ENCODE measurements around the gene GNAT3. TPM values are rescaled to one million over a fixed set of nuclear protein-coding genes. Genes with fewer than 3 reads are reported as not detected.

The GNAT3 gene
- total RNA-seq, result not detected
- long read RNA-seq, result 0 reads

DNA sequence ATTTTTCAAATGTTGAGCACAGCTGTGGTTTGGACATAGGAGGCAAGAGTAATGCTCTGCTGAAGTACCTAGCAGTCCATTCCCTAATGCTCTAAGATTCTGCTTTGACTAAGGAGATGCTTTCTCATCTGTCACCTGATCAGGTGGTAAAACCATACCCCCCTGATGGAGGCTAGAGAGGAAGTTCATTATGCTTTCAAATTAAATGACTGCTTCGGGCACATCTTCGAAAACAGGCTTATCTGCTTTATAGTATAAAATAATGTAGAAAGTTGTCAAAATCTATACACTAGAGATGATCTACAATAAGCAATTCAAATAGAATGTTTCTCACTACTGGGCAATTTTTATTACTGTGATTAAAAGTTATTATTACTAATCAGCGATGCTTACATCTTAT lies at the start of gene GNAT3:
TSS of gene GNAT3 (minus strand) at position 101 of the 400 bp plus-strand sequence. CDS start 138 bp downstream, outside the sequence.
- intact Hi-C loops (cut with DNase I), result loop anchor here (5.0 kb wide), 1 partner anchor 85 kb away; no protein-coding TSS in a partner anchor

DNA sequence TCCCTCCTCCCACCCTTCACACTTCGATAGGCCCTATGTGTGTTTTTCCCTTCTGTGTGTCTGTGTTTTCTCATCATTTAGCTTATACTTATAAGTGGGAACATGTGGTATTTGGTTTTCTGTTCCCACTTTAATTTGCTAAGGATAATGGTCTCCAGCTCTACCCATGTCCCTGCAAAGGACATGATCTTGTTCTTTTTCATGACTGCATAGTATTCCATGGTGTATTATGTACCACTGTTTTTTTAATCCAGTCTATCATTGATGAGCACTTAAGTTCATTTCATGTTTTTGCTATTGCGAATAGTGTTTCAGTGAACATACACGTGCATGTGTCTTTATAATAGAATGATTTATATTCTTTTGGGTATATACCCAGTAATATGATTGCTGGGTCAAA lies 46.3 kb upstream of the GNAT3 start:
- intact Hi-C loops (cut with DNase I), result no loop called here
- DNase-seq (ENCODE audit: low spot score), result no peak

More for the DNA sequence above, at the start of gene GNAT3:
- DNase-seq (ENCODE audit: low spot score), result no peak

DNA sequence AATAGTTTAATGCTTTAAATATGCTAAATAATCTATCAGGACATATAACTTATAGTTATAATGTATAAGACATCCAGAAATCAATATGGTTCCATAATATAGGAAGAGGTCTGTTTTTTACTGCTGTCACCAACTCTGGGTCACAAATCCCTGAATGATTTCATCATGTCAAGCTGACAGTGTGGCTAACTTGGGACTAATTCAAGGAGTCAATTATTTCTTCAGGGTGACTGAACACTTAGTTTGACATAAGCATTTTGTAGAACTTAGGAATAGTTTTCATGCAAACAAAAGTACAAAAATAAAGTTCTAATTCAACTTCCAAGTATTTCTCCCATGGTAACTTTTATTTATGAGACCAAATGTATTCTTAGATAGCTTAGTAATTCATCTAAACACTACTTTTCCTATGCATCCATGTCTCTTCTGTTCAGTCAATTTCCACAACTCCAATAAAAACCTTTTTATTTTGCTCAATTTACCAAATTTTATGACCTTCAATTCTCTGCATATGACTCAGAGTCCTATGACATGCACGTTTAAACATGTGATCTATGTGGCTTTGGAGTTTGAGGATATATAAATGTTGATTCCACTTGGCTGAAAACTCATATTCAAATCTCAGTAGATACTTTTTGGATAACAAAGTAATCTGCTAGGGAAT lies 40.3 kb upstream of the GNAT3 start:
- DNase-seq (ENCODE audit: low spot score), result no peak
- intact Hi-C loops (cut with DNase I), result no loop called here

DNA sequence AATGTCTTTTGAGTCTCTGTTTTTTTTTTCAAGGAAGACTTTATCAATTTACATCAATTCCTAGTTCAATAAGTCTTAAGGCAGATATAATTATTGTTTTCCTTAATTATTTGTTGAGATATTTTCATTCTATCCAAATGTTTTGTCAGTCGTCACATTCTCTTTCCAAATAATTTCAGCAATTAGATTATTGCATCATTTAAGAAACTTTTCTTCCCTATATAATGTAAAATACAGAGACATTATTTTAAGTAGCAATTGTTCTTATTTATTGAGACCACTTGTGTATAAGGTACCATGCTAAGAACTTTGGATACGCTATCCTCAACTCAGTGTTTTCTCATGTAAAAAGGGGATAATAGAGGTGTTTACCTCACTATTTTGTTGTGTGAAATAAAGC lies 38.1 kb upstream of the GNAT3 start:
- no peak for DNase-seq (ENCODE audit: low spot score)
- intact Hi-C loops (cut with DNase I), result no loop called here

DNA sequence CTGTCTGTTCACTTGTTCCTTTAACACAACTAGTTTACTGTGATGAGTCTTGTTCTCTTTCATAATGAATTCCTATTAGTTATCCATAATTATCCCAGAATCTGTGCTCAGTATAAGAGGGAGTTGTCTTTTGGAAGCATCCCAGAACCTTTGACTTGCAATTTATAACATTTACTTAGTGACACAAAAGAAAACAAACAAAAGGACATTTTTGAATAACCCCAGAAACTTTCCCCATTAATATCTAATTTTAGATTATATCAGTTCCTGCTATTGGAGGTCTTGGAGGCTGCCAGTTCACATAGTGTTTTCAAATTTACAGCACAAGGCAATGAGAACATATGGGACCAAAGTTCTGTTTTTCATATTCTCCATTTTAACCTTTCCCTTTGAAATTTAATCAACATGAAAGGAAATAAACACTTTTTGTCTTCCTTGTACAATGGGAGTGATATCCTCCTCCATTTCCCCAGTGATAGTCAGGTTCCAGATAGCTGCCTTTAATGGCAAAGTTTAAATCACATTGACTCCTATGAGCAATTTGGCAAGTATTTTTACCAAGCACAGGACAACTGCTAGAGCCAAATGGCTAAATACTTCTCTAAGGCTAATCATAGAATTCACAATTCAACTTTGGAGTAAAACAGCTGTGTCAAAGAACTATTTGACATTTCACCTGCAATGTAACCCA lies 37.1 kb upstream of the GNAT3 start:
- DNase-seq (ENCODE audit: low spot score), result no peak
- intact Hi-C loops (cut with DNase I), result no loop called here

DNA sequence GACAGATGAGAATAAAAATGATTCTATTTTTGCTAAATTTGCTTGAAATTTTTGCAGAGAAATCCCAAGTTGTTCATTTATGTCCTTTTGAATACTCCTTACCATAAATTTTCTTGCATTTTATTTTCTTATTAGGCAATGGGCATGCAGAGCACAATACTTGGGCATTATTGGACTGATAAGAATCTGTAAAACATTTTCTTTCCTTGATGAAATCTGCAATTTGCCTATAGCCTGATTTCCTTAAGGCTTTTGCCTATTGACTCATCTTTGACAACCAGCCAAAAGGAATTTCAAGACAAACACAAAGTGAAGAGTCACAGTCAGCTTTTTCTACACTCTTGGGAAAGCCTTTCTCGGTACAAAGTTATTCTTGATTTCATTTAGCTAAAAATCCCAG lies 30.5 kb upstream of the GNAT3 start:
- intact Hi-C loops (cut with DNase I), result no loop called here
- DNase-seq (ENCODE audit: low spot score), result no peak

DNA sequence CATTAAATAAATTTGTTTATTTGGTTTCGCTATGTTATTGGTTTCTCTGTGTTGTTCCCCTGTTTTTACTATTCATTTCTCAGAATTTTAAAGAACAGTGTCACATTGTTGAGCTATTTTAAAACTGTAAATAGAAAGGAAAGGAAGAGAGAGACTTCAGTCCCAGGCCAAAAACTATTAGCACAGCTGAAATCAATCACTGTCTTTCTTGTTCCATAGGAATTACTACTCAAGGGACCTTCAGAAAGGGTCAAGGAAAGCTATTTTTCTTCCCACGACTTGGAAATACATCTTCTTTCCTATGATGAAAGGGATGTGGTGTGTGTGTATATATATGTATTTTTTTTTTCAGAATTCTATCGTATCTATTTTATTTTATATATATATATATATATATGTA lies 29.0 kb upstream of the GNAT3 start:
- DNase-seq (ENCODE audit: low spot score), result no peak
- intact Hi-C loops (cut with DNase I), result no loop called here

DNA sequence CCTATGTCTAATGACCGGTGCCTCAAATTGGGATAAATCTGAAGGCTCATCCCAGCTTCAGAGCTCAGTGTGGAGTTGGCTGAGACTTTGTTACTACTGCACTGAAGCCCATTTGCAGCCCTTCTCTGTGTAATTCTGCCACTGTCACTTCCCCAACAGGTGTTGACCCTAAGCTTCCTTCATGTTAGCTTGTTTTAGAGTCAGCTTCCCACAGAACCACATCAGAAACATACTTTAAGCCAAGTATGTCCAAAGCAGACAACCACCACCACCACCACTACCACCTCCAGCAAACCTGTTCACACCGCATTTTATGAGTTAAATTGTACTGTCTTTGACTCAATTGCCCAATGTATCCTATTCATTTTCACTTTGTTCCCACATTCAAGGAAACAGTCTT lies 25.2 kb upstream of the GNAT3 start:
- DNase-seq (ENCODE audit: low spot score), result no peak
- intact Hi-C loops (cut with DNase I), result no loop called here

DNA sequence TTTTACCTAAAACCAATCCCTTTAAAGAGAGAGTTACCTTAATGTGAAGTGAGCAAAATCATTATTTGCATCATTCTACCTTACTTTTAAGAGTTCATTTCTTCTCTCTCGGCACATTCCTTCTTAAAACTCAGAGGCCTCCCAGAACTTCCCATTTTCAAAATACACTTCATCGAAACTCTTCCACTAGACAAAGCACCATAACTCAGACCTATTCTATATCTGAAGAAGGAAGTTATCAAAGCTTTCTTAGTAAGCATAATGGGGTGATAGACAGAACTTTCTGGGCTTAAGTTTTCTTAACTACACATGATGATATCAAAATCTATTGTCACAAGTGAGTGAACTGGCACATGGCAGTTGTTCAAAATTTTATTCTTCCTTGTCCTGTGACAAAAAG lies 24.6 kb upstream of the GNAT3 start:
- intact Hi-C loops (cut with DNase I), result no loop called here
- DNase-seq (ENCODE audit: low spot score), result no peak

DNA sequence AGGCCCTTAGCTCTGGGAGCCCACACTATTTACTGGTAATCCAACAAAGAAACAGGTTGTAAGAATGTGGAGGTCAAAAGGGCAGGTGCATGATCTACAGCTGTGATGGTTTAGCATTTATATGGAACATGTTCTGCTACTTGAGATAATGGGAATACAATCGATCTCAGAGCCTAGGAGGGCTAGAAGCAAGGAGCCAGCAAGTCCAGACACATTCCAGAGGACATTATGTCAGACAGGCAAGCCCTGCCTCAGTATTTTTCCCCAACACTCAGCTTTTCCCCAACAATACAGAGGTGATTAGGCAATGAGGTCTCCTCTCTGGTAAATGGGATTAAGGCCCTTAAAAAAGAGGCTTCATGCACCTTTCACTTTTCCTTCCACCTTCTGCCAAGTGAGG lies 21.4 kb upstream of the GNAT3 start:
- no peak for DNase-seq (ENCODE audit: low spot score)

DNA sequence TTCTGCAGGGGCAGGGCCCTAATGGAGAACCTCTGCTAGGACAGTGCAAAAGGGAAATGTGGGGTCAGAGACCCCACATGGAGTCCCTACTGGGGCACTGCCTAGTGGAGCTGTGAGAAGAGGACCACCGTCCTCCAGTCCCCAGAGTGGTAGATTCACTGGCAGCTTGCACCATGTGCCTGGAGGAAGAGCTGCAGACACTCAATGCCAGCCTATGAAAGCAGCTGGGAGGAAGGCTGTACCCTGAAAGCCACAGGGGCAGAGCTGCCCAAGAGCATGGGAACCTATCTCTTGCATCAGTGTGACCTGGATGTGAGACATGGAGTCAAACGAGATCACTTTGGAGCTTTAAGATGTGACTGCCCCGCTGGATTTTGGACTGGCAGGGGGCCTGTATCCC lies 20.3 kb upstream of the GNAT3 start:
- no peak for DNase-seq (ENCODE audit: low spot score)
- intact Hi-C loops (cut with DNase I), result no loop called here

More for the DNA sequence above, 21.4 kb upstream of the GNAT3 start:
- intact Hi-C loops (cut with DNase I), result no loop called here

DNA sequence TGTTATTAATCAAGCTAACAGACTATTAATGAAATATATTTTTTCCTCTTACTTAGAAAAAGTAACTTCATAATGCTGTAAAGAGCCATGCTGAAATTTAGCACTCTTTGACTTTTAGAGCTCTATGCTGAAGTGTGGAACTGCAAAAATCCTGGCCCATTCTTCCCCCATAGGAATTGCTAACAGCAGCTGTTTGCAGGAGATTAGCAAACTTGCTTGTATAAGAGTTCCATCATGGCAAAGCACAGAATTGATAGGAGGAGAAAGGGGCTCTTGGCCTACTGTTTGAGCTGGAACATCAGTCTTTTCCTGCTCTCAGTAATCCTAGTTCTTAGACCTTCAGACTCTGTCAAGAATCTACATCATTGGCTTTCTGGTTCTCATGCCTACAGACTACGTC lies 18.3 kb upstream of the GNAT3 start:
- intact Hi-C loops (cut with DNase I), result no loop called here
- no peak for DNase-seq (ENCODE audit: low spot score)

DNA sequence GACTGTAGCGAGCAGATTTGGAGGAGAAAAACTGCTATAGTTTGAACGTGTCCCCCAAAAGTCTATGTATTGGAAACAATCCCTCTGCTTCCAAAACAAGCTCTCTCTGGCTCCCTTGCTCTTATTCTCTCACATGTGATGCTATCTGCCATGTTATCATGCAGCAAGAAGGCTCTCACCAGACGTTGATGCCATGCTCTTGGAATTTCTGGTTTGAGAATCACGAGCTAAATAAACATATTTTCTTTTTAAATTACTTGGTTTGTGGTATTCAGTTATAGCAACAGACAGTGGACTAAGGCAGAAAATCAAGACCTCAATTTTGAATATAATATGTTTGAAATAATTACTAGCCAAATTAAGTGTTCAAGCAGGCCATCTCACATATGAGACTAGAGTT lies 17.5 kb upstream of the GNAT3 start:
- intact Hi-C loops (cut with DNase I), result no loop called here
- no peak for DNase-seq (ENCODE audit: low spot score)

DNA sequence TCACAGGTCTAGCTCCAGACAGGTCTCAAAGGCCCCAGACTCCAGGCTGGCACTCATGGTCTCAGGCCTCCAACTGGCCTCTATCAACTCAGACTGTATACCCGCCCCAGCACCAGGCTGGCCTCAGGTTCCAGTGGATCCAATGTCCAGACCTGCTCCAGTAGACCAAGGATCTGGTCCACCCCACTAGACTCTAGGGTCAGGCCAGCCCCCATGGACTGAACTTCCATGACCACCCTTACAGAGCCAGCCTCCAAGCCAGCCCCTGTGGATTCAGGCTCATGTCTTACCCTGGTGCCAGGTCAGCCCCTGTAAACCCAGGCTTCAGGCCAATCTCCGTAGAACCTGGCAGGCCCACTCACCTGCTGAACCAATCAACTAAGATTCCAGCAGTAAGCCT lies 16.8 kb upstream of the GNAT3 start:
- intact Hi-C loops (cut with DNase I), result no loop called here
- DNase-seq (ENCODE audit: low spot score), result no peak

DNA sequence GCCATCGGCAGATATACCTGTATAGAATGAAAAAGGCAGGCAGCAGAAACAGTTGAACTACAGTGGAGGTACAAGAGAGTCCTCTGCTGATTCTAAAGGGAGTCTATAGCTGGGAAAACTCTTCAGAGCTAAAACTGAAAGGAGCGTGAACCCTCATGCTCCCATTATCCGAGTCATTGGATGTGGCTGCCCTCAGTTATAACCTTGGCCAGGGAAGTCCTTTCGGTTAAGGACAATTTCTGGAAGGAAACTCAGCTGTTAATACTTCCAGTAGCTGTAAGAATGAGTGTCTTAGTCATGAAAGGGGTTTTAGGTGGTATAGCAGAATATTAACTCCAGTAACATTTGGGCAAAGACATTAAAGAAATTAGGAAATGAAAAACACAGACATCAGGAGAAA lies 14.6 kb upstream of the GNAT3 start:
- intact Hi-C loops (cut with DNase I), result no loop called here
- DNase-seq (ENCODE audit: low spot score), result no peak

DNA sequence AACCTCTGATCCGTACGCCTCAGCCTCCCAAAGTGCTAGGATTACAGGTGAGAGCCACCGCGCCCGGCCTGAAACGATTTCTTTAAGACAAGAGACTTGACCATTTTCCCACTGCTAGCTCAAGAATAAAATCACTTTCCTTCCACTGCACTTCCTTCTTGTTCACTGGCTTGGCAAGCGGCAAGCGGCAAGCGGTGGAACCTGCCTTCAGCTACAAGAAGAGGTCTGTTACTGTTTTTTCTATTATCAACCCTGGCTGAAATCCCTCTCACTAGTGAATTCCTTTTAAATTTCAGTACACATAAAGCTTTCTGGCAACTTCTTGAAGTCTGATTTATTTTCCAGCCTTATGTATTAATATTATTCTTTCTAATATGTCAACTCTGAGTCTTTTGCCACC lies 12.8 kb upstream of the GNAT3 start:
- intact Hi-C loops (cut with DNase I), result no loop called here
- no peak for DNase-seq (ENCODE audit: low spot score)

DNA sequence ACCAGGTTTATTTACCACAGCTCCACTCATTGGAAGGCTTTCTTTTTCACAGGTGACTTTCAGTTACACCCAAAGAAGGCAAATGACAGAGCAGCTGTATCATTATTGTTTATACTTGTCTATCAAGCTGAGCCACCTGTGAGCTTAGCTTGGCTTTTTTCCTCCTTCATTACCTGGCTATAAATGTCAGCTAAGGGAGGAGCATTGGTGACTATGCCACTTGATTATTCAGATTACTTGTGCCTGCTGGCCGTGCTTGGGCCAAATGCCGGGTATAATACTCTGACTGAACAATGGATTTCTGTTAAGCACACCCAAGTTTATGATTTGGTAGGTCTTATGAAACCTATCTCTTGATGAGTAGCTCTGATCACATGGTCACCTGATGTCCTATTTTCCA lies 9.9 kb upstream of the GNAT3 start:
- no peak for DNase-seq (ENCODE audit: low spot score)
- intact Hi-C loops (cut with DNase I), result no loop called here

DNA sequence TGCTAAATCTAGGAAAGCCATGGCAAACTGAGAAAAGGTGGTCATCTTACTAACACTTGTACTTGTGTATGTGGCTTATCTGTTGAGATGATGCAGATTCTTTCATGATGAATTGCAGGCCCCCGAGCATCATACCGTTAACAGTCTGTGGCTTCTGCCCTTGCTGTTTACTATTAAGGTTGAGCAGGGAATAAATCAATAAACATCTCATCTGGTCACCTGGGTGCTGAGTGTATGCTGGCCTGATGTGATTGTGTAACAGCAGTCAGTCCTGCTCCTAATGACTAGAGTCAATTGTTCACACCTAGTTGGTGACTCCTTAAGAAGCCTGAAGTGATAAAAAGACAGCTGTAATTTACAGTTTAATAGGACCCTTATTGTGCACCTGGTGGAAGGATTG lies 8.3 kb upstream of the GNAT3 start:
- no peak for DNase-seq (ENCODE audit: low spot score)
- intact Hi-C loops (cut with DNase I), result no loop called here

DNA sequence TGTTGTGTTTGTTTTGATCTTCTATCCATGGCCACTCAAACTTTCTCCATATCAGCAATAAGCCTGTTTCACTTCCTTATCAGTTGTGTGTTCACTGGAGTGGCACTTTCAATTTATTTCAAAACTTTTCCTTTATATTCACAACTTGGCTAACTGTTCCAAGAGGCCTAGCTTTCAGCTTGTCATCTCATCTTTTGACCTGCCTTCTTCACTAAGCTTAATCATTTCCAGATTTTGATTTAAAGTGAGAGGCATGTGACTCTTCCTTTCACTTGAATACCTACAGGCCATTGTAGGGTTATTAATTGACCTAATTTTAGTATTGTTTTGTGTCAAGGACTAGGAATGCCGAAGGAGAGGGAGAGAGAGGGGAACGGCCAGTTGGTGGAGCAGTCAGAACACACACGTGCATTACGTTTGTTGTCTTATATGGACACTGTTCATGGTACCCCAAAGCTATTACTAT lies 5.5 kb upstream of the GNAT3 start:
- intact Hi-C loops (cut with DNase I), result loop anchor here (5.0 kb wide), 1 partner anchor 140 kb away; no protein-coding TSS in a partner anchor

DNA sequence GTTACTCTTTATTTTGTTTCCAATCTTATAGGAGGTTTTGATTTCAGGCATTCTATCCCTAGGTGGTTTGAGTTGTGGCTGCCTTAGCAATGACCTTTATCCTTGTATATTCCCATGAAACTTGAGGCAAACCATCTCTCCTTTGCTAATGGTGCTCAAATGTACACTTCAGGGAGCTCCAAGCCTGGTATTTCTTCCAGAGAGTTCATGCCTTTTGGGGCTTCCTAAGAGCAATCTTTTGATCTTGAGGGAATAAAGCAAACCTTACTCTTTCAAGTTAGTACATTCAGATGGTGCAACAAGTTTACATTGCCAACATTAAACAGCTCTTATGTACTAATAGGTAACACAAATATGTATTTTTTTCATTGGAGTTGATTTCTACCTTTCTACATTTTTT lies 3.4 kb upstream of the GNAT3 start:
- intact Hi-C loops (cut with DNase I), result loop anchor here (5.0 kb wide), 1 partner anchor 142 kb away; no protein-coding TSS in a partner anchor
- no peak for DNase-seq (ENCODE audit: low spot score)

More for the DNA sequence above, 5.5 kb upstream of the GNAT3 start:
- DNase-seq (ENCODE audit: low spot score), result no peak

DNA sequence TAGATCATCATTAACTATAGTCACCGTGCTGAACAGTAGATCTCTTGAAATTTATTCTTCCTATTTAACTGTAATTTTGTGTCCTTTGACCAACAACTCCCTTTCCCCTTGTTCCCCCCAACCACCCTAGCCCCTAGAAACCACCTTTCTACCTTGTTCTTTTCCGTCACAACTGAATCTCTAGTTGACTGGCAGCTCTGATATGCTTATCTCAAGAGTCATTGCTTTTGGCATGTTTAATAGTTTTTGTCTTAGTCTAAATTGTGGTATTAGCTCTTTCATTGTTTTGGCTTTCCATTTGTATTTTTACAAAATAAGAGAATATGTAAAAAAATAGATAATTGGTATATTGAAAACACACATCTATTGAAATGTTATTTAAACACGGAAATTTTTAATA lies 1.8 kb downstream of the GNAT3 start:
- intact Hi-C loops (cut with DNase I), result loop anchor here (5.0 kb wide), 1 partner anchor 83 kb away; no protein-coding TSS in a partner anchor

More for the DNA sequence above, 1.8 kb downstream of the GNAT3 start:
- DNase-seq (ENCODE audit: low spot score), result no peak
